Psoas muscle (tissue), 8 donors: ENCODE data around the gene FGF10. TPM values are rescaled to one million over a fixed set of nuclear protein-coding genes. Genes with fewer than 3 reads are reported as not detected.

Experiments
- ATAC-seq, 4 donors: fragments of 200-7000 bp; cut with Tn5 transposase; one replicate each; pipeline ENCODE4 v1.9.1; 2020; ENCODE audit warnings: moderate library complexity in 3 of 4, mild to moderate bottlenecking in 2 of 4
- DNase-seq, 2 donors: peaks; one replicate each; pipeline ENCODE4 v3.0.0-alpha.2; 2020
- H3K27ac ChIP-seq: fragments of 200-600 bp; one replicate; pipeline ENCODE4 v1.8.0; 2022
- H3K27me3 ChIP-seq, 3 donors: fragments of 200-600 bp in 1 of 3; one replicate each; pipeline versions ENCODE4 v1.6.1 to v1.8.0; 2013 to 2022; ENCODE audit warnings: low read length in 2 of 3, mild to moderate bottlenecking in 2 of 3, moderate library complexity in 1 of 3; ENCODE audit not compliant: insufficient read depth in 3 of 3
- H3K36me3 ChIP-seq, 2 donors: fragments of 200-600 bp in 1 of 2; one replicate each; pipeline versions ENCODE4 v1.6.1 to v1.8.0; 2013 to 2022; ENCODE audit warnings: low read depth in 1 of 2, mild to moderate bottlenecking in 1 of 2, moderate library complexity in 1 of 2; ENCODE audit not compliant: insufficient read depth in 1 of 2
- H3K4me1 ChIP-seq: fragments of 200-600 bp; one replicate; pipeline ENCODE4 v1.8.0; 2022
- H3K4me3 ChIP-seq: fragments of 200-600 bp; one replicate; pipeline ENCODE4 v1.8.0; 2022; ENCODE audit warnings: mild to moderate bottlenecking
- H3K9me3 ChIP-seq: fragments of 200-600 bp; one replicate; pipeline ENCODE4 v1.8.0; 2022
- CTCF ChIP-seq: fragments of 200-600 bp; IDR thresholded peaks from one replicate; pipeline ENCODE4 v1.8.0; 2022; ENCODE audit warnings: antibody characterized with exemption
- WGBS, 3 donors: extraction: QIAGEN DNeasy Blood & Tissue Kit; methylation state at CpG; one replicate each; pipeline versions ENCODE4 v1.1.6 to v1.1.7; 2013; 5-methylcytosine and 5-hydroxymethylcytosine counted together
- intact Hi-C, 2 donors: fragments of 100-400 bp; cut with DNase I; formaldehyde crosslinking; loops; one replicate each; pipeline versions ENCODE4 v1.11.0 to v1.14.2; 2022
- polyA plus RNA-seq, 3 donors: library from polyadenylated mRNA; stranded (reverse); fragments of 200-250 nt; gene quantifications; one replicate each; pipeline ENCODE4 v1.2.3, GENCODE V29; 2013
- total RNA-seq, 4 donors: library from RNA; stranded (reverse); fragmentation: NEBNext Ultra II Directional in 2 of 4; extraction: Animal tissue kit (Norgen Biotek cat#: 25700) in 2 of 4; gene quantifications; one replicate each; pipeline versions ENCODE4 v1.2.1 to v1.2.4, GENCODE V29; 2021 to 2023
- donor health status: healthy with polysubstance abuse.
- donor health status: DM: no; HTN: no; CAD: no; lungs with moderate emphysema.
- donor health status: Bipolar disorder and iron deficiency.
- donor health status: healthy.
- donor health status: DM: yes; HTN: yes; CAD: no.
- donor health status: DM: no; HTN: no; CAD: no.
- donor health status: DM: no; HTN: no; CAD: no.
- donor health status: DM: yes; HTN: yes; CAD: no.

FGF10 gene
- total and polyA plus RNA-seq, 7 donors, result 0.21 to 1.8 (median 0.86) TPM

- H3K36me3 ChIP-seq, result no peaks in the 10 kb centered on the region
- no peaks in the 10 kb centered on the region for H3K4me1 ChIP-seq
- H3K27ac ChIP-seq, result no peak overlapping the region
- no peak for TF ChIP-seq CTCF
- no peak overlapping the region for H3K4me3 ChIP-seq
- WGBS, 3 donors, result 35 to 46% (median 43%) methylated on average over 2 of the region's 2 CpGs
- peak in 1 of 4 donors; percentile 25 for ATAC-seq
- no peaks in the 10 kb centered on the region for H3K9me3 ChIP-seq
- H3K27me3 ChIP-seq, result no peaks in the 10 kb centered on the region
- no peak for DNase-seq
- intact Hi-C loops, result no loop called here
Observed at GRCh38 chr5:44365345-44365744, 23.9 kb downstream of the FGF10 start.

- DNase-seq (no peak), ATAC-seq (no peak)
- H3K9me3 ChIP-seq, result no peaks in the 10 kb centered on the region
- intact Hi-C loops, result no loop called here
- no peaks in the 10 kb centered on the region for H3K4me1 ChIP-seq
- 87 to 91% (median 88%) methylated on average over 2 of the region's 2 CpGs for WGBS, 3 donors
- H3K27me3 ChIP-seq, result no peaks in the 10 kb centered on the region
- no peak overlapping the region for H3K27ac ChIP-seq
- no peaks in the 10 kb centered on the region for H3K36me3 ChIP-seq
- H3K4me3 ChIP-seq, result no peak overlapping the region
- TF ChIP-seq CTCF, result no peak
Observed at GRCh38 chr5:44364097-44364496, 25.1 kb downstream of the FGF10 start.

- no peaks in the 10 kb centered on the region for H3K9me3 ChIP-seq
- DNase-seq (no peak), ATAC-seq (no peak)
- 83 to 90% (median 86%) methylated on average over 1 of the region's 1 CpG for whole genome bisulfite sequencing, 3 donors
- no peaks in the 10 kb centered on the region for H3K4me1 ChIP-seq
- no peak for TF ChIP-seq CTCF
- H3K27me3 ChIP-seq, result no peaks in the 10 kb centered on the region
- H3K36me3 ChIP-seq, result no peaks in the 10 kb centered on the region
- H3K27ac ChIP-seq, result no peak overlapping the region
- intact Hi-C loops, result no loop called here
- H3K4me3 ChIP-seq, result no peak overlapping the region
Observed at GRCh38 chr5:44361342-44362001, 27.7 kb downstream of the FGF10 start.

- no peak overlapping the region for H3K4me3 ChIP-seq
- H3K9me3 ChIP-seq, result no peaks in the 10 kb centered on the region
- H3K27me3 ChIP-seq, result no peaks in the 10 kb centered on the region
- DNase-seq (no peak), ATAC-seq (no peak)
- no peaks in the 10 kb centered on the region for H3K4me1 ChIP-seq
- H3K36me3 ChIP-seq, result no peaks in the 10 kb centered on the region
- intact Hi-C loops, result no loop called here
- H3K27ac ChIP-seq, result no peak overlapping the region
- no peak for TF ChIP-seq CTCF
Observed at GRCh38 chr5:44360919-44361318, 28.3 kb downstream of the FGF10 start.

GRCh38 chr5:44358421-44358820 is 30.8 kb downstream of the FGF10 start:
- H3K27me3 ChIP-seq, result no peaks in the 10 kb centered on the region
- 89 to 93% (median 91%) methylated on average over 2 of the region's 2 CpGs for WGBS, 3 donors

More at GRCh38 chr5:44358421-44358820, 30.8 kb downstream of the FGF10 start:
- H3K4me1 ChIP-seq, result no peaks in the 10 kb centered on the region
- DNase-seq, result no peak
- no peaks in the 10 kb centered on the region for H3K9me3 ChIP-seq
- no peak for ATAC-seq
- H3K27ac ChIP-seq, result no peak overlapping the region
- H3K4me3 ChIP-seq, result no peak overlapping the region
- TF ChIP-seq CTCF, result no peak
- intact Hi-C loops, result no loop called here
- H3K36me3 ChIP-seq, result no peaks in the 10 kb centered on the region
